Embryonic facial prominence (tissue), 1 donor: Measurements from ENCODE around the gene ZBTB22.
"Not testable (repeated sequence)": the region's sequence is repeated elsewhere in the genome, so short reads cannot be mapped to it uniquely, and the experiment has no call there.

ENCODE experiments used
- DNase-seq: peaks from one replicate; pipeline ENCODE4 v3.0.0-alpha.2; 2016; ENCODE audit errors: extremely low spot score

ZBTB22 gene

DNA sequence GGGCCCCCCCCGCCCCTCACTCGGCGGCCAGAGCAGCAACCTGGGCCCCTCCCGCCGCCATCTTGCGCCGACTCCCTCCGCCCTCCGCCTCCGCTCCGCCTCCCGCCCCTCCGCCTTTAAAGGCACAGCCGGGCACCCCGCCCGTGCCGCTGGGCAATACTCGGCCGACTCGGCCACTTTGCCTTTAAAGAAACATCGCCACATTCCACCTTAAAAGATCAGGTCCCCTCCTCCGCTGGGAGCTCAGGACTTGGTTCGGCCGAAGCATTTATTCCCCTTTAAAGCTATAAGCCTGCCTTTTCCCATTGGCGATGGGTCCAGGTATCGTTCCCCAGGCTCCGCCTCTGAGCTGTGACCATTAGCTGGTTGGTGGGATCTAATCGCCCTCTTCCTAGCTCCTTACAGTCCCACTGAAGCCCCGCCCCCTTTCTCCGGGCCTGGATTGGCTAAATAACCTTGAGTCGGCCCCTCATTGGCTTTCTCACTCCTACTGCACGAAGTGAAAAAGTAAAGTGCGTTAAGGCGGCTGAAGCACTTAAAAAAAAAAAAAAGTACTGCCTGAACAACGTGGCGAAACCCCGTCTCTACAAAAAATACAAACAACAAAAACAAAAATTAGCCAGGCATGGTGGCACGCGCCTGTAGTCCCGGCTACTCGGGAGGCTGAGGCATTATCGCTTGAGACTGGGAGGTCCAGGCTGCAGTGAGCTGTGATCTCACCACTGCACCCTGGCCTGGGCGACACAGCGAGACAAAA lies at the start of gene ZBTB22:
Gene ZBTB22, minus strand, starts transcription at position 76 of the 757 bp plus-strand sequence. CDS start 828 bp downstream, outside the sequence.
- DNase-seq = peak; percentile 95

DNA sequence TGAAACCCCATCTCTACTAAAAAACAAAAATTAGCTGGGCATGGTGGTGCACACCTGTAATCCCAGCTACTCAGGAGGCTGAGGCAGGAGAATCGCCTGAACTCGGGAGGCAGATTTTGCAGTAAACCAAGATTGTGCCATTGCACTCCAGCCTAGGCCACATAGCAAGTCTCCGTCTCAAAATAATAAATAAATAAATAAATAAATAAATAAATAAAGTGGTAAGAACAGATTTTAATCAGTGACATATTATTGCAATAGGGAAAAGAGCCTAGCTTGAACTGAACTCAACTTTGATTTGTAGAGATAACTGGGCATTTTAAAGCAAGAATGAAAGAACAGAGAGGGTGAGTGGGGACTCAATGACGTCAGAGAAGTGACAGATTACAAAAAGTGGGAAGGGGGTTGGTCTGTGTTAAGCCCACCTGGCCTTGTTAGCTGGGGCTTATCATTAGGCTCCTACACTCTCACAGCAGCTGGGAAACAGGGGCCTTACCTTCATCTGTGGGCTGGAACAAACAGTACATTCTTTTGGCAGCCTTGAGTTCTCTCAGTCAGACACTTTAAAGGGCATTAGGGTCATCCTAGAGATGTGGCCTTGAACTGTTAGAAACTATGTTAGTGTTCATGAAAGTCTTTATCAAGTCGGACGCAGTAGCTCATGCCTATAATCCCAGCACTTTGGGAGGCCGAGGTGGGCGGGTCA lies 49.6 kb upstream of the ZBTB22 start:
- no peak for DNase-seq

DNA sequence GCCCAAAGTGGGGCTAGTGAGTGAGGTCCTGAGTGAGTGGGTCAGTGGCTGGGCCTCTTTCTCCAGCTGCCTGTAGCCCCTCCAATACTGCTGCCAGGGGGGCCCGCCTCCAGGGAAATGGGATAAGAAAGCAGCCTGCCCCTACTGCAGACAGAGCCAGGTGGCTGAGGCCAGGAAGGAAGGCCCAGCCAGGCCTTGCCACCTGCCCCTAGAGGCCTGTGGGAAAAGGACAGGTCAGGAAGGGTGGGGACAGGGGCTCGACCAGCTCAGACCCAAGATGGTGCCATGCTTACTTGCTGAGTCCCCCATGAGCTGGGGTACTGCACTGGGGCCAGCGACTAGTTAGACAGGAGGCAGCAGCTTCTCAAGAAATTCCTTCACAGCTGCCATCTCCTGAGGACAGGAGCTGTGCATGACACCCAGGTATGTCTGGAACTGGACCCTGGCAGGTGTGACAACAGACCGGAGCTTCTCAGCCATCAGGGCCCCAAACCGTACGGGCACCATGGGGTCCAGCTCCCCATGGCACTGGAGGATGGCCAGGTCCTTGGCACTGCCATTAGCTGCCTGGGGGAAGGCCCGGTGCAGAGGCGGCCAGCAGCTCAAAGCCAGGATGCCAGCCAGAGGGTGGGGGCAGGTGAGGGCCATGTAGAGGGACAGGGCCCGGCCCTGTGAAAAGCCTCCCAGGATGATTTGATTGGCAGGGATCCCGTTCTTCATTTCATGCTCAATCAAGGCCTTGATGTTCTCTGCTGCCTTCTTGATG lies 47.8 kb upstream of the ZBTB22 start:
- not testable (repeated sequence) for DNase-seq

DNA sequence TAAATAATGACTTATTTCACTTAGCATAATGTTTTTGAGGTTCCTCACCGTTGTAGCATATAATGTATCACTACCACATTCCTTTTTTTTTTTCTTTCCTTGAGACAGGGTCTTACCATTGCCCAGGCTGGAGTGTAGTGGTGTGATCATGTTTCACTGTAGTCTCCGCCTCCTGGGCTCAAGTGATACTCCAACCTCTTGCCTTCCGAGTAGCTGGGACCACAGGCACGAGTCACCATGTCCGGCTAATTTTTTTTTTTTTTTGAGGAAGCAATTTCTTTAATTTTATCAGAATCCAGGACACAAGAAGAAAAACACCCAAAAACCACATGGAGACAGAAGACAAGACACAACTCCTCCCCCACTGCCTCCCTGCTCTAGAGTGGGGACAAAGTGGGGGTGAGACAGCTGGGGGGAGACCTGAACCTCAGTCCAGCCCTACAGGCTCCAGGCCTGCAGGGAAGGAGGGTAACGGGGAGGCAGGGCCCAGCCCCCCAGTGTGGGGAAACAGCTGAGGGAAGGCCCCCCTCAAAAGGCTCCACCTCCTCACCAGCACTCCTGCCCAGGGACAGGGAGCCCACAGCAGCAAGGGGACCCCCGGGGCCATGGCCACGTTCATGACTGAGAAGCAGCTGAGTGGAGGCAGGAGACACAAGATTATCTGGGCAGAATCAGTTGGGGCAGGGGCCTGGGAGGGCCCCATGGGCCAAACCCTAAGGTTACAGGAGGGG lies 47.1 kb upstream of the ZBTB22 start:
- not testable (repeated sequence) for DNase-seq

DNA sequence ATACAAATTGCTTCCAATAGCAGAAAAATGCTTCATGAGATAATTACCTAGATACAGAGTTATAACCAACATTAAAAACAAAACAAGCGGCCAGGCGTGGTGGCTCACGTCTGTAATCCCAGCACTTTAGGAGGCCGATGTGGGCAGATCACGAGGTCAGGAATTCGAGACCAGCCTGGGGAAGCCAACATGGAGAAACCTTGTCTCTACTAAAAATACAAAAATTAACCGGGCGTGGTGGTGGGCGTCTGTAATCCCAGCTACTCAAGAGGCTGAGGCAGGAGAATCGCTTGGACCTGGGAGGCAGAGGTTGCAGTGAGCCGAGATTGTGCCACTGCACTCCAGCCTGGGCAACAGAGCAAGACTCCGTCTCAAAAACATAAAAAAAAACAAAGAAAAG lies 45.9 kb upstream of the ZBTB22 start:
- DNase-seq = not testable (repeated sequence)

DNA sequence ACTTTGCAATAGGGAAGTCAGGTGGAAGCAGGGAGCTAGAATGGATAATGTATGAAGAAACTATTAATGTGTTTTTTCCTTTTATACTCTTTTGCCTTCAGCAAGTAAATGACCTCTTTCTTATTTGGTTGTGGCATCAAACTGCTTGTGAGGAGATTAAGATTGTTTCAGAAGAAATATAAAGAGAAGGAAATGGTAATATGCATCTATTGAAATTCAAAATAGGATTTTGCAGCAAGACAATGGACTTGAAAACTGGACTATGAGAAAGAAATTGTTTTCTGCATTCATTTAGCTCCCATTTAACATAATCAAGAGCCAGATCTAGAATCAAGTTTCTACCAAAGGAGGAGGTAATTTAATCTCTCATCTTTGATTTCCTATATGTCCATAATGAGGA lies 41.8 kb upstream of the ZBTB22 start:
- no peak for DNase-seq

GRCh38 chr6:33357160-33357871 lies 39.8 kb upstream of the ZBTB22 start:
- DNase-seq = not testable (repeated sequence)

GRCh38 chr6:33356295-33356694 lies 38.8 kb upstream of the ZBTB22 start:
- no peak for DNase-seq

DNA sequence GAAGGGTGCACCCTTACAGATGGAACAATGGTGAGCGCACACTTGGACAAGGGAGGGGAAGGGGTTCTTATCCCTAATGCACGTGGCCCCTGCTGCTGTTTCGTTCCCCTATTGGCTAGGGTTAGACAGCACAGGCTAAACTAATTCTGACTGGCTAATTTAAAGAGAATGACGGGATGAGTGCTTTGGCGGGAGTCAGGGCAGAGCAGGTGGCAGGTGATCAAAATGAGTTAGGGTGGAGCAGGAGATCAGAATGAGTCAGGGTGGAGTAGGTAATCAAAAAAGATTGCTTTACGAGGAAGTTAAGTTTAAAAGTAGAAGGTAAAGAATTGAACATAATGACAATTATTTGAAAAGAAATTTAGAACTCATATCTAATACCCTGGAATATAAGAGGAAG lies 38.3 kb upstream of the ZBTB22 start:
- DNase-seq = not testable (repeated sequence)

- DNase-seq = no peak
Measured at GRCh38 chr6:33347816-33348215, 30.3 kb upstream of the ZBTB22 start.

GRCh38 chr6:33346972-33347371 lies 29.4 kb upstream of the ZBTB22 start:
- DNase-seq = not testable (repeated sequence)

DNA sequence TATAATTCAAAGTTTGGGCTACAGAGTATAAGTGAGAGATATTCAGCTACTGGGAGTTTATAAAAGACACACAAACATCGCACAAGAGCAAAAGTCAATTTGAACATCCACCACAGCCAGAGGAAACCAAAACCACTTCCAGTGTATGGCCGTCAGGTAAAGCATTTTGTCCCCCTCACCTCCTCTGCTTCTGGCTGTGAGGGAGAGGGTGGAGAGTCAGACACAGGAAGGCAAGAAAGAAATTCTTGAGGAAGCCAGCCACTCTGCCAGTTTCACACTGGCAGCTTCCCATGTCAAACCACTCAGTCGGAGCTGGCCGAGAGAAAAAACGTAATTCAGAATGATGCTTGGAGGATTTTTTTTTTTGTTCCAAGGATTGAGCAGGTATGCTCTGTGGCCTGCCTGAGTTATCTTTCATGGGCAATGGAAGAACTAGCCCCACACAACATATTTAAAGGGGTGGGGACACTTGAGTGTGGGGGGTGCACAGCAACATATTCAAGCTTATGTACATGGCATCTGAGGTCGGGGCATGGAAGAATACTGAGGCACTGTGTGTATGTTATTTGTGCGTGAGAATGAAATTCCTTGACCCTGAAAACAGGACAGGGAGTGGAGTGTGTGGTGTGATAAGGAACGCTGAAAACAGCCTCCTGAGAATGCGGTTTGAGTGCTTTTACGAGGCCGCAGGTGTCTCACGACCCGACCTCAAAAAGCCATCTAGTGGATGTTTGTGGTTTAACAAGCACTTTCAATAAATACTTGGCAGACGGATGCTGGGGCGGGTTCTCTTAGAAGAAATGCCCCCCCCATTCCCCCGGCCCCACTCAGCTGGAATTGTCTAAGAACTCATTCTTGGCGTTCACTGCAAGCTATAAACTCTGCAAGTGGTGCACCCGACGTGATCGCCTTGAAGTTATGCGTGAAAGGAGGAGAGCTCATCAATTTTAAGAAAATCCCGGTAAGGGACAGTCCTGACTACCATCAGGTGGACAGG lies 27.5 kb upstream of the ZBTB22 start:
- no peak for DNase-seq

DNA sequence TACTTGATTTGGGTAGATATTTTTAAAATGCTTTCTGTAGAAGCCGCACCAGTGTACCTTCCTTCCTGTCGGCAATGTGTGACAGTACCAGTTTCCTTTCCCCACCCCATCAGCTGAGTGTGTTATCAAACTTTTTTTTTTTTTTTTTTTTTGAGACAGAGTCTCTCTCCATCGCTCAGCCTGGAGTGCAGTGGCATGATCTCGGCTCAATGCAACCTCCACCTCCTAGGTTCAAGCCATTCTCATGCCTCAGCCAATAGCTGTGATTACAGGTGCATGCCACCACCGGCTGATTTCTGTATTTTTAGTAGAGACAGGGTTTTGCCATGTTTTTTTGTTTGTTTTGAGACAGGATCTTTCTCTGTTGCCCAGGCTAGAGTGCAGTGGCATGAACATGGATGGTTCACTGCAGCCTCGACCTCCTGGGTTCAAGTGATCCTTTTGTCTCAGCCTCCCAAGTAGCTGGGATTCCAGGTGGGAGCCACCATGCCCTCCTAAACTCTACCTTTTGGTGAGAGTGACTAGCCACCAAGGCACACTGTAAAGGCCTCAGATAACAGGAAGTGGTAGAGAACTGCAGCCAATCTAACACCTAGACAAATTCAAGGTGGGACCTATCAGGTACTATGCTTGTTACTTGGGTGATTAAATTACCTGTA lies 26.5 kb upstream of the ZBTB22 start:
- DNase-seq = no peak

DNA sequence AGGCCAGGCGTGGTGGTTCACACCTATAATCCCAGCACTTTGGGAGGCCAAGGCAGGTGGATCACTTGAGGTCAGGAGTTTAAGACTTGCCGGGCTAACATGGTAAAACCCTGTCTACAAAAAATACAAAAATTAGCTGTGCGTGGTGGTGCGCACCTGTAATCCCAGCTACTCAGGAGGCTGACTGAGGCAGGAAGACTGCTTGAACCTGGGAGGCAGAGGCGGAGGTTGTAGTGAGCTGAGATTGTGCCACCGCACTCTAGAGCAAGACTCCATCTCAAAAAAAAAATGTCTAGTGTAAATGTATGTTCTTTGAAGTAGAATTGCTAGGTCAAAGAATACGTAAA lies 26.0 kb upstream of the ZBTB22 start:
- DNase-seq = not testable (repeated sequence)

GRCh38 chr6:33339193-33339592 lies 21.6 kb upstream of the ZBTB22 start:
- DNase-seq = no peak

DNA sequence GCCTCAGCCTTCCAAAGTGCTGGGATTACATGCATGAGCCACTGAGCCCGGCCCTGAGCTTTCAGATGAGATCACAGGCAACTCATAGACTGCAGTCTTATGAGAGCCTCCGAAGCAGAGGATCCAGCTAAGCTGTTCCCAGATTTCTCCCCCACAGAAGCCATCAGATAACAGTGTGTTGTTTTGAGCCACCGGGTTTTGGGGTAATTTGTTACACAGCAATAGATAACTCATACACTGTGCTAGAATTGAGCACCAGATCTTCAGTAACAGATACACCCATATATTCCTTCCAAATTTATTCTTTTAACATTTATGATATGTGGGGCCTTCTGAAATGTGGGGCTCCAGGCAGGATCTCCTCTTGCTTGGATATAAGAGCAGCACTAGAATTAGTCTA lies 19.0 kb upstream of the ZBTB22 start:
- DNase-seq = no peak

GRCh38 chr6:33335916-33336315 lies 18.4 kb upstream of the ZBTB22 start:
- no peak for DNase-seq

GRCh38 chr6:33333666-33334065 lies 16.1 kb upstream of the ZBTB22 start:
- no peak for DNase-seq

GRCh38 chr6:33330736-33331135 lies 13.2 kb upstream of the ZBTB22 start:
- no peak for DNase-seq
